GM18498 (cell line): Measurements from ENCODE around the gene WNT3.
"Not testable (repeated sequence)": the region's sequence is repeated elsewhere in the genome, so short reads cannot be mapped to it uniquely, and the experiment has no call there.

Source experiments
- ATAC-seq: cut with Tn5 transposase; IDR thresholded peaks from one replicate; pipeline ENCODE4 v1.9.1; 2021; ENCODE audit warnings: mild to moderate bottlenecking, moderate library complexity; ENCODE audit not compliant: unreplicated experiment

WNT3 gene, protein sequence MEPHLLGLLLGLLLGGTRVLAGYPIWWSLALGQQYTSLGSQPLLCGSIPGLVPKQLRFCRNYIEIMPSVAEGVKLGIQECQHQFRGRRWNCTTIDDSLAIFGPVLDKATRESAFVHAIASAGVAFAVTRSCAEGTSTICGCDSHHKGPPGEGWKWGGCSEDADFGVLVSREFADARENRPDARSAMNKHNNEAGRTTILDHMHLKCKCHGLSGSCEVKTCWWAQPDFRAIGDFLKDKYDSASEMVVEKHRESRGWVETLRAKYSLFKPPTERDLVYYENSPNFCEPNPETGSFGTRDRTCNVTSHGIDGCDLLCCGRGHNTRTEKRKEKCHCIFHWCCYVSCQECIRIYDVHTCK

DNA sequence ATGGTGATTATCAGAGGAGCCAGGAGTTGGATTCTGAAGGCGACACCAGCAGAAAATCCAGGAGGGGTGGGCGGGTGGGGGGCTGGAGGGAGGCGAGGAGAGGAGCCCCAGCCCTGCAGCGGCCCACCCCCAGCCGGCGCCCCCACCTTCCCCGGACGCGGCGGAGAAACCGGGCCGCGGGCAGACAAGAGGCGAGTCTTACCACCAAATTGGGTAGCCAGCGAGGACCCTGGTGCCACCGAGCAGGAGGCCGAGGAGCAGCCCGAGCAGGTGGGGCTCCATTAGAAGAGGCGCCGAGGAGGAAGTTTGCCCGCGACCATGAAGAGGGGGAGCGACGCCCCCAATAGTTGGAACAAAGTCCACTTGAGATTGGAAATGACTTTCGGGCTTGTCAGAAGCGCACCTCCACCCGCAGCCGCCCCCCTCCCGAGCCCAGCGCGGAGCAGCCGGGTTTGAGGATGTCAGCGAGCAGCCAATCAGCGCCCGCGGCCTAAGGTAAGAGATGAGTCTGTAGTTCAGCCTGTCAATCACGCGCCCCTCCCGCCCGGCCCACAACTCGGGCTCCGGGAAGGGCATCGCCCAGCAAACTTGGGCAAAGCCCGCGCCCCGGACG is at the start of gene WNT3:
TSS of gene WNT3 (minus strand) at position 377 of the 613 bp plus-strand sequence. CDS start at position 282, 95 bp downstream.
- ATAC-seq: no peak

DNA sequence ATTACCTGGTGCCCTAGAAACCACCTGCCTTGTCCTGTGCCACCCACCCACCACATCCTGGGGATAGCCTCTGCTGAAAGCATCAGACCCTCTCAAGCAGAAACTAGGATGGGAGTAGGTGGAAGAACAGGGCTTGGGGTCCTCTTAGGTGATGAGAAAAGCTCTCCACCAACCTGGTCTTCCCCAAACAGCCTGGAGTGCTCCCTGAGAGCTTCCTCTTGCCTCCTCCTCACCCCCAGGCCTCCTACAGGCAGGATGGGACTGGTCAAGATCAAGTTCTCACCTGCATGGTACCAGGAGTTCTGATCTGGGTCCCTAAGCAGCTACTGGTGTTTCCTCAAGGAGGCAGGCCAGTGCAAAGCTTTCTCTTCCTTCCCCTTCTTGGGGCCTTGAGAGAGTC is 48.3 kb upstream of the WNT3 start:
- no peak for ATAC-seq

- no peak for ATAC-seq
Measured at GRCh38 chr17:46866325-46866724, 47.8 kb upstream of the WNT3 start.

- ATAC-seq: no peak
Measured at GRCh38 chr17:46865100-46865499, 46.6 kb upstream of the WNT3 start.

- ATAC-seq: no peak
Measured at GRCh38 chr17:46863383-46864121, 45.1 kb upstream of the WNT3 start.

DNA sequence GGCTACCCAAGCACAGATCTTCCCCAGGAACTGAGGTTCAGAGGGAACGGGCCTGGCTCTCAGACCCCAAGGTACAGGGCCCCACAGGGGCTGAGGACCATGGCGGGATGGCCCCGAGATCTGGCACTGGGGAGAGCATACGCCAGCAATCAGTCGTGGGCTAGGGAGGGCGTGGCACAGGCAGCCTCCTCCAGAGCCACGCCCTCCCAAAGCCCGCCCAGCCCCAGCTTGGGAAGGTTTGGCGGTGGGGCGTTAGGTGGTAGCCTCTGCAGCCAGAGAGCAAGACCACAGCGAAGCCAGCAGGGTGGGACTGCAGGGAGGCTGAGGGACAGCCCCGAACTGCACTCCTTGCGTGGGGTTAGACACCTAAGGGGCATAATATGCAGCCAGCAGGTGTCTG is 44.5 kb upstream of the WNT3 start:
- no peak for ATAC-seq

GRCh38 chr17:46859996-46860395 is 41.5 kb upstream of the WNT3 start:
- ATAC-seq: no peak

- ATAC-seq: no peak
Measured at GRCh38 chr17:46857600-46857999, 39.1 kb upstream of the WNT3 start.

DNA sequence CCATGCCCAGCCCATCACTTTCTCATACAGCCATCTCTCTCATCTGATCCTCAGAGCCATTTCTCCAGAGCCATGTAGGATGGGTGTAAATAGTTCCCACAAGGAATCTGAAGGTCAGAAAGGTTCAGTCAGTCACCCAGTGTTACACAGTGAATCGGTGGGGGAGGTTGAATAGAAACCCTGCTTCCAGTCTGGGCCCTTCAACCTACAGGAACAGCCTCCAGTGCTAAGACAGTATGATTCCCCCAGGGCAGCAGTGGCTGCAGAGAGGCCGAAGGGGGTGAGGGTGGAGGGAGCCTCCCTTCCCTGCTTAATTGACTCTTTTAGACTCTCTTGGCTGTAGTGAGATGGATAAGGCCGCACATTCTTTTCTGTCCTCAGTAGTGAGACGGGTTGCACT is 36.5 kb upstream of the WNT3 start:
- ATAC-seq: no peak

GRCh38 chr17:46854515-46854914 is 36.0 kb upstream of the WNT3 start:
- no peak for ATAC-seq

DNA sequence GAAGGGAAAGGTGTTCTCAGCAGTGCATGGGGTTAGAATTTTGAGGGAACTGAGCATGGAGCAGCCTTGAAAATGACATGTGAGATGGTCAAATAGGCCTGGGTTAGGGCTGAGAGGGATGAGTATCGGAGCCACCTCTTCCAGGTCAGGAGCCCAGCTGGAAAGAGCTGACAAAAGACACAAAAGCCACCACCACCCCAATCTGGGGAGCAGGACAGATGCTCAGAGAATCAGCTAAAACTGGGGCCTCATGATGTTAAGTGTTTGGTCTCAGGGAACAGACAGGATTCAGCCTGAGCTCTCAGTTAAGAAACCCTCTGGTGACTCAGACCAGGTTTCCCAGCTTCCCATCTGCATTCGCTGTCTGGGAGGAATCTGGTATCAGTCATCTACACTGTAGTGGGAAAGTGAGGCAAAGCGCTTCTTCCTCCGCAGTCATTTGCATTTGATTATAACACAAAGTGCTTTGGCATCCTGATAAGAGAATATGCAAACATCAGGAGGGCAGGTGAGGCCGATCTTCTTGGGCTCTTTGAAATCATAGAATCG is 35.5 kb upstream of the WNT3 start:
- no peak for ATAC-seq

- no peak for ATAC-seq
Measured at GRCh38 chr17:46851029-46851741, 32.7 kb upstream of the WNT3 start, which contains the start of gene WNT9B. TSS of gene WNT9B (plus strand) at chr17:46851583. CDS start at chr17:46851639, 56 bp downstream.

GRCh38 chr17:46850688-46851028 is 32.2 kb upstream of the WNT3 start:
- no peak for ATAC-seq

GRCh38 chr17:46848534-46848933 is 30.0 kb upstream of the WNT3 start:
- no peak for ATAC-seq

DNA sequence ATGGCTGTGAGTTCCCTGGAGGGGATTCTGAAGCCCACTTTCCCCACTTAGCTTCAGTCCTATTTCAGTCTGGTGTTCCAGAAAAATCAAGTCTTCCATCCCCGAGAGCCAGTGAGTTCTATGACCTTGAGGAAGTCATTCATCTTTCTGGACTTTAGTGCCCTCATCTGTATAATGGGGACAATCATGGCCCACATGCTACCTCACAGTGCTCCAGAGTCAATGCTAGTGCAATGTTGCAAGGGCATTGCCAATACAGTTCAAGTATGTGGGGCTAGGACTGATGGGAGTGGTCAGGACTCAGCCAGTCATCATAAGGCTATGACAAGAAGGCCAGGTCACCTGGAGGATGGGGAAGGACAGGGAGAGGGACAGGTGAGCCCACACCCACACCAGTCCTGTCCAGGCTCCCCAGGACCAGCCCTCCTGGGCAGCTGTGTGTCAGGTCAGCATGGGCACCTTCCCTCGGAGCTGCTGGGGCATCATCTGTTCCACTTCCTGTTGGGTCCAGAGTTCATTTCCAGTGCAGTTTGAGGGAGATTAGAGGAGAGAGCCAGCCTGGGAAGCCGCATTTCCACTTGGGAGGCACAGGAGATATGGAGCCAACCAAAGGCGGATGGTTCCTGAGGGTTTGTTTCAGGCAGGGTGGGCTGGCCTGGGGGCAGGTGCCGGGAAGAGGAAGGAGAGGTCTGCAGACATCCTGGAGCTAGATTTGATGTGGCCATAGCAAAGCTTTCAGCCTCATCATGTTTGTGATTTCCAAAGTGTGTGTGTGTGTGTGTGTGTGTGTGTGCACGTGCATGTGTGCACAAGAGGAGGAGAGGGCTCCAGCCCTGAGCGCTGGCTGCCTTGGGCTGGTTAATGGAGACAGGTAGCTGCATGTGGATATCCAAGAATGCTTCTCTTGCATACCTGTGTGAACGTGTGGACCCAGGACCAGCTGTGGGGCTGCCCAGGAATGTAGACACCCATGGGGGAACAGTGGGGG is 29.0 kb upstream of the WNT3 start:
- ATAC-seq: no peak

DNA sequence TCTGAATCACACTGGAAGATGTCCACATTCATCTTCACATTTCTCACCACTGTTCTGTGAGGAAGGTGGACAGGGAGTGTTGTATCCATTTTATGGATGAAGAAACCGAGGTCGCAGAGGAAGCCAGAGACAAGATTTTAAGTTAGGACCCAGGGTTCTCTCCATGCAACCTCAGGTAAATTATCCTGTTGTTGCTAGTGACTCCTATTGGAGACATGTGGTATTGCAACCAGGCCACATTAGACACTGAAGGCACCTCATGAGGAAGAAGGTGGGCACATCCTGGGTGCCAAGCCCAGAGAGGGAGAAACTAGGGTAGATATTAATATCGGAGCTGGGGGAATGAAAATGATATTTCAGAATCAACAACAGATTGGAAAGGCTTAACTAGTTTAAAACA is 24.3 kb upstream of the WNT3 start:
- no peak for ATAC-seq

GRCh38 chr17:46841561-46842379 is 23.3 kb upstream of the WNT3 start:
- ATAC-seq: no peak

DNA sequence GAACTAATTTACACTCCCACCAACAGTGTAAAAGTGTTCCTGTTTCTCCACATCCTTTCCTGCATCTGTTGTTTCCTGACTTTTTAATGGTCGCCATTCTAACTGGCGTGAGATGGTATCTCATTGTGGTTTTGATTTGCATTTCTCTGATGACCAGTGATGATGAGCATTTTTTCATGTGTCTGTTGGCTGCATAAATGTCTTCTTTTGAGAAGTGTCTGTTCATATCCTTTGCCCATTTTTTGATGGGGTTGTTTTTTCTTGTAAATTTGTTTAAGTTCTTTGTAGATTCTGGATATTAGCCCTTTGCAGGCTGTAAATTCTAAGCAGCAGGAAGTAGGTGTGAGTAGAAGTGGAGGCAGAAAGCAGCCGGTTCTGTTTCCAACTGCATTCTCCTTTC is 22.1 kb upstream of the WNT3 start:
- ATAC-seq: not testable (repeated sequence)

DNA sequence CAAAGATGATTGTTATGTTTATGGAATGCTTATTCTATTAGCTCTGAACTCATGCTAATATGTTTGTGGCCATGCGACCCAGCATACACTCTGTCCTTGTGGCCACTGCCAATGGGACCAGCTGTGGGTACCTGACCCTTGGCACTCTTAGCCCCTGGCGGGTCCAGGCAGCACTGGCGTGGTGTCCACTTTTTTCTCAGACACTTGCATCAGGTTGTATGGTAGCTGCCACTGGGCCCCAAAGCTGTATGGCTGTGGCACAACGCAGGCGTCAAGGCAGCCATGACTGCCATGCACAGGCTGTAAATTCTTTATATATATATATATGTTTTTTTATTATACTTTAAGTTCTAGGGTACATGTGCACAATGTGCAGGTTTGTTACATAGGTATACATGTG is 20.7 kb upstream of the WNT3 start:
- ATAC-seq: no peak
